ENCODE measurements around the gene DBT. TPM values are rescaled to one million over a fixed set of nuclear protein-coding genes. Genes with fewer than 3 reads are reported as not detected.
A peak's percentile ranks its signal among the peaks of the same experiment; 100 is the strongest.
"Not testable (repeated sequence)": the region's sequence is repeated elsewhere in the genome, so short reads cannot be mapped to it uniquely, and the experiment has no call there.

Gene DBT
- total and polyA plus RNA-seq, 2 experiments from 2014 or later: 5.8 to 9.3 TPM

DNA sequence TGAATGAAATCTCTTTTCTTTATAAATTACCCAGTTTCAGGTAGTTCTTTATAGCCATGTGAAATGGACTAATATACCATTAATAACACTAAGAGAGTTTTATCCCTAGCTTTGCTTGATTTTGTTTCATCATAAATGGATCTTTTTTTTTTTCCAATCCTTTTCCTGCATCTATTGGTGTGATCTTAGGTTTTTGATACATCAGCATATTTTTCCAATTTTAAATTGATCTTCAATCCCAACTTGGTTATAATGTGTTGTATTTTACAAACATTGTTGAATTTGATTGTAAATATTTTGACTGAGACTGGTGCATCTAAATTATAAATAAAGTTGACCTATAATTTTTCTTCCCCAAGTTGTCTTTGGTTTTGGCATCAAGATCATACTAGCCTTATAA lies 12.1 kb upstream of the DBT start:
- Histone ChIP-seq H3K4me3 (no peak overlapping the region), H3K36me3 (no peaks in the 10 kb centered on the region), H3K9me3 (ENCODE audit: low read depth) (no peaks in the 10 kb centered on the region), H3K27ac (no peak overlapping the region), H3K4me1 (ENCODE audit: low read depth) (no peaks in the 10 kb centered on the region), H3K27me3 (no peaks in the 10 kb centered on the region)
- no peak for DNase-seq (ENCODE audit: low read depth in 1 of 2, low spot score in 1 of 2)
- TF ChIP-seq, protein P1, sequence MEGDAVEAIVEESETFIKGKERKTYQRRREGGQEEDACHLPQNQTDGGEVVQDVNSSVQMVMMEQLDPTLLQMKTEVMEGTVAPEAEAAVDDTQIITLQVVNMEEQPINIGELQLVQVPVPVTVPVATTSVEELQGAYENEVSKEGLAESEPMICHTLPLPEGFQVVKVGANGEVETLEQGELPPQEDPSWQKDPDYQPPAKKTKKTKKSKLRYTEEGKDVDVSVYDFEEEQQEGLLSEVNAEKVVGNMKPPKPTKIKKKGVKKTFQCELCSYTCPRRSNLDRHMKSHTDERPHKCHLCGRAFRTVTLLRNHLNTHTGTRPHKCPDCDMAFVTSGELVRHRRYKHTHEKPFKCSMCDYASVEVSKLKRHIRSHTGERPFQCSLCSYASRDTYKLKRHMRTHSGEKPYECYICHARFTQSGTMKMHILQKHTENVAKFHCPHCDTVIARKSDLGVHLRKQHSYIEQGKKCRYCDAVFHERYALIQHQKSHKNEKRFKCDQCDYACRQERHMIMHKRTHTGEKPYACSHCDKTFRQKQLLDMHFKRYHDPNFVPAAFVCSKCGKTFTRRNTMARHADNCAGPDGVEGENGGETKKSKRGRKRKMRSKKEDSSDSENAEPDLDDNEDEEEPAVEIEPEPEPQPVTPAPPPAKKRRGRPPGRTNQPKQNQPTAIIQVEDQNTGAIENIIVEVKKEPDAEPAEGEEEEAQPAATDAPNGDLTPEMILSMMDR (IDR thresholded peaks at IDR 0.05; ENCODE audit: low read depth, low read length): no peak

DNA sequence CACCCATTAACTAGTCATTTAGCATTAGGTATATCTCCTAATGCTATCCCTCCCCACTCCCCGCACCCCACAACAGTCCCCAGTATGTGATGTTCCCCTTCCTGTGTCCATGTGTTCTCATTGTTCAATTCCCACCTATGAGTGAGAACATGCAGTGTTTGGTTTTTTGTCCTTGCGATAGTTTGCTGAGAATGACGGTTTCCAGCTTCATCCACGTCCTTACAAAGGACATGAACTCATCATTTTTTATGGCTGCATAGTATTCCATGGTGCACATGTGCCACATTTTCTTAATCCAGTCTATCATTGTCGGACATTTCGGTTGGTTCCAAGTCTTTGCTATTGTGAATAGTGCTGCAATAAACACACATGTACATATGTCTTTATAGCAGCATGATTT lies 8.8 kb upstream of the DBT start:
- H3K4me3 ChIP-seq; H3K4me1 ChIP-seq (ENCODE audit: low read depth); DNase-seq (ENCODE audit: low read depth in 1 of 2, low spot score in 1 of 2); H3K9me3 ChIP-seq (ENCODE audit: low read depth); H3K27ac ChIP-seq; H3K36me3 ChIP-seq; H3K27me3 ChIP-seq: not testable (repeated sequence)

- not testable (repeated sequence) for H3K27me3 ChIP-seq; H3K4me1 ChIP-seq (ENCODE audit: low read depth); H3K36me3 ChIP-seq; H3K9me3 ChIP-seq (ENCODE audit: low read depth); H3K27ac ChIP-seq; DNase-seq (ENCODE audit: low read depth in 1 of 2, low spot score in 1 of 2); H3K4me3 ChIP-seq
These were observed 6.6 kb upstream of the DBT start for GRCh38 chr1:100256273-100256672.

DNA sequence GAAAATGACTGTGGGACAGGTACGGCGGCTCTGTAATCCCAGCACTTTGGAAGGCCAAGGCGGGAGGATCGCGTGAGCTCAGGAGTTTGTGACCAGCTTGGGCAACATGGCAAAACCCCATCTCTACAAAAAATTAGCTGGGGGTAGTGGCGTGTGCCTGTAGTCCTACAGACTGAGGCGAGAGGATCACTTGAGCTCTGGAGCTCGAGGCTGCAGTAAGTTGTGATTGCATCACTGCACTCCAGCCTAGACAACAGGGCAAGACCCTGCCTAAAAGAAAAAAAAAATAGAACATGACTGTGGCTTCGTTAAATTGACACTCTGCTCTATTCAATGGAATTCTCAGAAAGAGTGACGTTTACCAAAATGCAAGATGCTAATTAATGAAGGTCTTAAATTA lies 3.9 kb upstream of the DBT start:
- DNase-seq (ENCODE audit: low read depth in 1 of 2, low spot score in 1 of 2): no peak
- TF ChIP-seq, protein P1 (IDR thresholded peaks at IDR 0.05; ENCODE audit: low read depth, low read length): no peak
- H3K9me3 ChIP-seq (ENCODE audit: low read depth): no peaks in the 10 kb centered on the region
- no peak overlapping the region for H3K4me3 ChIP-seq
- no peaks in the 10 kb centered on the region for H3K36me3 ChIP-seq
- no peak overlapping the region for H3K27ac ChIP-seq
- peaks cover 4% of the 10 kb centered on the region for H3K4me1 ChIP-seq (ENCODE audit: low read depth)
- no peaks in the 10 kb centered on the region for H3K27me3 ChIP-seq

DNA sequence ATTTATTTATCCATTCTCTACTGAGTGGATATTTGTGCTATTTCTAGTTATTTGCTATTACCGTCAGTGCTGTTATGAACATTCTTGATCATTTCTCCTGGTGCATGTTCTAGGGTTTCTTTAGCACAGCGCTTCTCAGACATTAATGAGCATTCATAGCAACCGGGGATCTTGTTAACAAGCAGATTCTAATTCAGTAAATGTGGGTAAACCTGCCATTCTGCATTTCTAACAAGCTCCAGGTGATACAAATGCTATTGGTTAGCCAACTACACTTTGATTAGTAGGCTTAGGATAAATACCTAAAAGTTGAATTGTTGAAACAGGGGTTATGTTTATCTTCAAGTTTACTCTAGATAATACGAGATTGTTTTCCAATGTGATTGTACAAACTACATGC lies 3.3 kb upstream of the DBT start:
- no peak for DNase-seq (ENCODE audit: low read depth in 1 of 2, low spot score in 1 of 2)
- Histone ChIP-seq H3K9me3 (ENCODE audit: low read depth) (no peaks in the 10 kb centered on the region), H3K27ac (no peak overlapping the region), H3K4me1 (ENCODE audit: low read depth) (peaks cover 7% of the 10 kb centered on the region), H3K4me3 (no peak overlapping the region), H3K36me3 (no peaks in the 10 kb centered on the region), H3K27me3 (no peaks in the 10 kb centered on the region)
- TF ChIP-seq, protein P1 (IDR thresholded peaks at IDR 0.05; ENCODE audit: low read depth, low read length): no peak

DNA sequence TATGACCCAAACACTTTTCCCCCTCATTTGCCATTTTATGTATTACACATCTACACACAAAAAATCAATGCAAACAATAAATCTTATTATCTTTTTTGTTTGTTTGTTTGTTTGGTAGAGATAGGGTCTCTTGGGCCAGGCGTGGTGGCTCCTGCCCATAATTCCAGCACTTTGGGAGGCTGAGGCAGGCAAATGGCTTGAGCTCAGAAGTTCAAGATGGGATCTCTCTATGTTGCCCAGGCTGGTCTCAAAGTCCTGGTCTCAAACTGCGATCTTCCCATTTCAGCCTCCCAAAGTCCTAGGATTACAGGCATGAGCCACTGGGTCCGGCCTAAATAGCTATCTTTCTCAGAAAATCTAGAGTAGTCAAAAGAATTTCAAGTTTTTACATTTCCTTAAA lies 1.2 kb upstream of the DBT start:
- TF ChIP-seq, protein P1 (IDR thresholded peaks at IDR 0.05; ENCODE audit: low read depth, low read length): no peak
- DNase-seq (ENCODE audit: low read depth in 1 of 2, low spot score in 1 of 2): no peak
- peaks cover 7% of the 10 kb centered on the region for H3K4me1 ChIP-seq (ENCODE audit: low read depth)

GRCh38 chr1:100250264-100250663 lies 630 bp upstream of the DBT start:
- Histone ChIP-seq H3K9me3 (ENCODE audit: low read depth) (no peaks in the 10 kb centered on the region), H3K36me3 (no peaks in the 10 kb centered on the region), H3K4me3 (peak overlapping the region; percentile 58), H3K27ac (peak overlapping the region; percentile 50), H3K4me1 (ENCODE audit: low read depth) (peaks cover 7% of the 10 kb centered on the region), H3K27me3 (no peaks in the 10 kb centered on the region)
- DNase-seq (ENCODE audit: low read depth in 1 of 2, low spot score in 1 of 2): no peak
- TF ChIP-seq, protein P1 (IDR thresholded peaks at IDR 0.05; ENCODE audit: low read depth, low read length): no peak

More for the DNA sequence above, 1.2 kb upstream of the DBT start:
- Histone ChIP-seq H3K27ac (no peak overlapping the region), H3K36me3 (no peaks in the 10 kb centered on the region), H3K4me3 (no peak overlapping the region), H3K27me3 (no peaks in the 10 kb centered on the region), H3K9me3 (ENCODE audit: low read depth) (no peaks in the 10 kb centered on the region)
